Measurements from ENCODE around the gene VEPH1. TPM values are rescaled to one million over a fixed set of nuclear protein-coding genes. Genes with fewer than 3 reads are reported as not detected.

The VEPH1 gene
- total RNA-seq, 1 experiment from 2014 or later = 7.7 TPM

- H2AFZ ChIP-seq (ENCODE audit: low read length) = no peak overlapping the region
- H3K27me3 ChIP-seq (ENCODE audit: insufficient read depth, low read length) = no peaks in the 10 kb centered on the region
- H3K27ac ChIP-seq (ENCODE audit: insufficient read length, low read depth, low read length) = no peak overlapping the region
- no peak overlapping the region for H3K18ac ChIP-seq (ENCODE audit: insufficient read length, low read depth, low read length)
- H2AK5ac ChIP-seq (ENCODE audit: insufficient read length, low read length) = no peak overlapping the region
- no peaks in the 10 kb centered on the region for H3K23me2 ChIP-seq (ENCODE audit: insufficient read length, low read depth, low read length, poor library complexity, severe bottlenecking)
- Mint-ChIP-seq H3K36me3 (ENCODE audit: insufficient read depth in 1 of 3, low read depth in 3 of 3) (peaks cover 0 to 8% (median under 1%) of the 10 kb centered on the region in 3 experiments; a peak in 2 of 7 replicates), H3K27me3 (ENCODE audit: low read depth) (no peaks in the 10 kb centered on the region), H3K27ac (no peak overlapping the region), H3K4me3 (no peak overlapping the region), H3K4me1 (peaks cover 12 to 13% of the 10 kb centered on the region in 2 experiments), H3K9me3 (peaks cover 5 to 16% of the 10 kb centered on the region in 2 experiments; a peak in 4 of 5 replicates)
- no peak overlapping the region for H2BK15ac ChIP-seq (ENCODE audit: low read depth, low read length)
- no peak overlapping the region for H3K9ac ChIP-seq (ENCODE audit: extremely low read depth, insufficient read length, low read length)
- no peak overlapping the region for H3K4me2 ChIP-seq (ENCODE audit: insufficient read depth, insufficient read length, low read length)
- DNase-seq = no peak
- no peaks in the 10 kb centered on the region for H3K4me1 ChIP-seq (ENCODE audit: insufficient read depth, low read length)
- H4K5ac ChIP-seq (ENCODE audit: insufficient read length, low read depth, low read length) = no peak overlapping the region
- no peak overlapping the region for H2BK5ac ChIP-seq (ENCODE audit: insufficient read length, low read length)
- H2BK120ac ChIP-seq (ENCODE audit: low read depth, low read length, poor library complexity, severe bottlenecking) = no peak overlapping the region
- H3T11ph ChIP-seq (ENCODE audit: low read length) = no peak overlapping the region
- no peak overlapping the region for H3K56ac ChIP-seq (ENCODE audit: insufficient read length, low read depth, low read length)
- no peaks in the 10 kb centered on the region for H3K79me2 ChIP-seq (ENCODE audit: insufficient read depth, low read length)
- no peak overlapping the region for H2BK12ac ChIP-seq (ENCODE audit: insufficient read length, low read depth, low read length)
- no peak overlapping the region for H3K23ac ChIP-seq (ENCODE audit: insufficient read length, low read depth, low read length)
- H3K79me1 ChIP-seq (ENCODE audit: insufficient read depth, low read depth, low read length, poor library complexity, severe bottlenecking) = no peaks in the 10 kb centered on the region
- no peaks in the 10 kb centered on the region for H4K20me1 ChIP-seq (ENCODE audit: control insufficient read depth, insufficient read depth, insufficient read length)
- no peak for TF ChIP-seq CTCF (conservative IDR thresholded peaks at IDR 0.05)
- no peak overlapping the region for H4K8ac ChIP-seq (replicated peaks; ENCODE audit: insufficient read length, low read depth, low read length)
- no peaks in the 10 kb centered on the region for H3K9me3 ChIP-seq (ENCODE audit: control insufficient read depth, low read depth, low read length)
- WGBS (ENCODE audit: extremely low coverage, insufficient read length, low lambda C conversion rate) = no CpG with 5 or more reads among the region's 3 CpGs
- no peak overlapping the region for H3K4ac ChIP-seq (ENCODE audit: low read depth, low read length)
- no peak overlapping the region for H3K14ac ChIP-seq (ENCODE audit: insufficient read depth, low read length)
- no peak overlapping the region for H4K91ac ChIP-seq (ENCODE audit: insufficient read length, low read depth, low read length)
- H2BK20ac ChIP-seq (ENCODE audit: low read depth, low read length, poor library complexity, severe bottlenecking) = no peak overlapping the region
Observed at GRCh38 chr3:157477441-157477840, 25.8 kb downstream of the VEPH1 start.
